HCT116 (cell line): Measurements from ENCODE around the gene HEPACAM2.

ENCODE experiments used
- ATF3 ChIP-seq: IDR thresholded peaks from 2 replicates; pipeline ENCODE4 v1.6.1; 2012
- CEBPB ChIP-seq: IDR thresholded peaks from 2 replicates; pipeline ENCODE4 v1.6.1; 2012; ENCODE audit warnings: low read depth
- CTCF ChIP-seq, 3 experiments: fragments of 200-600 bp in 1 of 3; sonication (generic) in 1 of 3; IDR thresholded peaks in 2 of 3; conservative IDR thresholded peaks in 1 of 3; 2 replicates each; pipeline ENCODE4 v1.5.1; 2012 to 2017; ENCODE audit warnings: low read depth in 2 of 3, low read length in 2 of 3, antibody characterized with exemption in 1 of 3, borderline replicate concordance in 1 of 3, control low read depth in 1 of 3, mild to moderate bottlenecking in 1 of 3, mixed read lengths in 1 of 3, mixed run types in 1 of 3, moderate library complexity in 1 of 3; ENCODE audit not compliant: insufficient read depth in 1 of 3
- EZH2 ChIP-seq: fragments of 200-600 bp; sonication (generic); IDR thresholded peaks from 2 replicates; pipeline ENCODE4 v1.6.1; 2017; ENCODE audit warnings: antibody characterized with exemption, mixed run types
- FOSL1 ChIP-seq: IDR thresholded peaks from 2 replicates; pipeline ENCODE4 v1.6.1; 2012; ENCODE audit warnings: low read depth
- MAX ChIP-seq: IDR thresholded peaks from 2 replicates; pipeline ENCODE4 v1.6.1; 2012
- POLR2A ChIP-seq: IDR thresholded peaks from 2 replicates; pipeline ENCODE4 v1.7.0; 2011; ENCODE audit warnings: borderline replicate concordance; ENCODE audit not compliant: insufficient read depth, insufficient read length; ENCODE audit errors: extremely low read depth
- REST ChIP-seq: IDR thresholded peaks from 2 replicates; pipeline ENCODE4 v1.6.1; 2012; ENCODE audit warnings: low read depth
- SIN3A ChIP-seq: IDR thresholded peaks from 2 replicates; pipeline ENCODE4 v1.6.1; 2012; ENCODE audit warnings: low read depth
- YY1 ChIP-seq: IDR thresholded peaks from 2 replicates; pipeline ENCODE4 v1.6.1; 2011; ENCODE audit warnings: low read length, low read depth, moderate library complexity, mild to moderate bottlenecking; ENCODE audit not compliant: insufficient replicate concordance; ENCODE audit errors: extremely low read depth

- no peak for TF ChIP-seq CTCF (IDR thresholded peaks at IDR 0.05 in 2 of 3, conservative IDR thresholded peaks at IDR 0.05 in 1 of 3; ENCODE audit: borderline replicate concordance in 1 of 3, insufficient read depth in 1 of 3, low read depth in 2 of 3, low read length in 2 of 3)
- TF ChIP-seq POLR2A = no peak
- no peak for TF ChIP-seq YY1
- no peak for TF ChIP-seq EZH2
- no peak for TF ChIP-seq MAX
- TF ChIP-seq CEBPB = no peak
- TF ChIP-seq SIN3A = no peak
- no peak for TF ChIP-seq REST
- no peak for TF ChIP-seq ATF3
- no peak for TF ChIP-seq FOSL1
Observed at GRCh38 chr7:93205046-93205445, 21.2 kb downstream of the HEPACAM2 start.
